Measurements from ENCODE around the gene AP1S3. TPM values are rescaled to one million over a fixed set of nuclear protein-coding genes. Genes with fewer than 3 reads are reported as not detected.
"Not testable (repeated sequence)": the region's sequence is repeated elsewhere in the genome, so short reads cannot be mapped to it uniquely, and the experiment has no call there.

Gene AP1S3
- total and polyA plus RNA-seq, 7 donors: 0.05 to 0.69 (median 0.10) TPM; not detected in 2

DNA sequence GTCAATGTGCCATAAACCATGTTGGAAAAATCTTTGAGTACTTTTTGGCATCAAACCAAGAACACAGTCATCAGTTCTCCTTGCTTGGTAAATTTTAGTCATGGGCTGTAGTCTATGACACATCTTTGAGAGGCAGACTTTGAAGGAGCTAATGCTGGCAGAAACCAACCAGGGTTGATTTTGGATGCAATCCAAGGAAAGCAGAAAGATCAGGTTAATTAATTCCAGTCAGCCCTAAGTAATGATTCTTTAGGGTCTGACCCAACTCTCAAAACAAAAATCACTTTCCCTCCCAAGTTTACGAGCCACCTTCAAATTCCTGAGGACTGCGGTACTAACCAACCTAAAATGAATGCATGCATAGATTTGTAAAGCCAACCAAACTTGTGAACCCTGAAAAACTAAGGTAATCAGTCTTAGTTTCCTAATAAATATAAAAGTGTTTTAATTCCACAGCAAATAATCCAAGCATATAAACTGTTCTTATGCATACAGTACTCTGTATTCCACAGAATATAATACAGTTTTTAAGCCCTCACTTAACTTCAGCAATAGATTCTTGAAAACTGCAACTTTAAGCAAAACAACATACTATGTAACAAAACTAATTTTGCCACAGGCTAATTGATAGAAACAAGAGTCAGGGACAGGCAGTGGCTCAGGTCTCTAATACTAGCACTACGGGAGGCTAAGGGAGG, 22.0 kb downstream of the AP1S3 start:
- Histone ChIP-seq H3K27ac (no peak overlapping the region), H3K36me3 (ENCODE audit: insufficient read depth in 1 of 2, low read depth in 1 of 2) (no peaks in the 10 kb centered on the region), H3K27me3 (ENCODE audit: insufficient read depth in 3 of 3, low read length in 2 of 3) (no peaks in the 10 kb centered on the region), H3K4me3 (no peak overlapping the region), H3K9me3 (no peaks in the 10 kb centered on the region), H3K4me1 (no peaks in the 10 kb centered on the region)
- intact Hi-C loops (cut with DNase I): no loop called here
- WGBS, 3 donors: 92 to 96% (median 95%) methylated on average over 3 of the region's 3 CpGs
- DNase-seq (no peak), ATAC-seq (no peak)
- no peak for TF ChIP-seq CTCF (IDR thresholded peaks at IDR 0.05)

DNA sequence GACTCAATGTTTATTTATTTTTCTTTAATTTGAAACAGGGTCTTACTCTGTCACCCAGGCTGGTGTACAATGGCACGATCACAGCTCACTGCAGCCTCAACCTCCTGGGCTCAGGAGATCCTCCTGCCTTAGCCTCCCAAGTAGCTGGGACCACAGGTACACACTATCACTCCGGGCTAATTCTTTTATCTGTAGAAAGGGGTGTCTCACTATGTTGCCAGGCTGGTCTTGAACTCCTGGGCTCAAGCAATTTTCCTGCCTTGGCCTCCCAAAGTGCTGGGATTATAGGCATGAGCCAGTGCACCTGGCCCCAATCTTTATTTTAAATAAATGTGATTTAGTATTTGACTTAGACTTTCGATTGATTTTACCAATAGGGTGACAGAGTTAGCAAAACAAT, 22.6 kb downstream of the AP1S3 start:
- H3K27me3 ChIP-seq (ENCODE audit: insufficient read depth in 3 of 3, low read length in 2 of 3); intact Hi-C loops (cut with DNase I); H3K27ac ChIP-seq; H3K36me3 ChIP-seq (ENCODE audit: insufficient read depth in 1 of 2, low read depth in 1 of 2); H3K9me3 ChIP-seq; ATAC-seq; H3K4me3 ChIP-seq; DNase-seq; H3K4me1 ChIP-seq: not testable (repeated sequence)
- WGBS, 3 donors: 87 to 93% (median 92%) methylated on average over 3 of the region's 3 CpGs

DNA sequence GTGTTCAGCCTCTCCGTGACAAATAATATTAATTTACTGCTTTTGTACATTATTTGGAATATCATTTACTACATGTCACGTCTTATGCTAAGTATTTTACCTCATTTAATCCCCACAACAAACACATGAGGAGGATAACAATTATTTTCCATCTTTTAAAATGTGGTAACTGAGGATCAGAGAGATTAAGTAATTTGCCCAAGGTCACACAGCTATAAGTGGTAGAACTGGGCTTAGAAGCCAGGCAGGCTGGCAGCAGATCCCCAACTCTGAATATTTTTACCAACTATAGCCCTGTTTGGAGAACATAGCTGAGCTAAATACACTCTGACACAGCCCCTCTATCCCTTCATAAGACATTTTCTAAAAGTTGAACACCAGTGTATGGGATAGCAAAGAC, 24.1 kb downstream of the AP1S3 start:
- Histone ChIP-seq H3K9me3 (no peaks in the 10 kb centered on the region), H3K36me3 (ENCODE audit: insufficient read depth in 1 of 2, low read depth in 1 of 2) (no peaks in the 10 kb centered on the region), H3K27ac (no peak overlapping the region), H3K4me1 (no peaks in the 10 kb centered on the region), H3K27me3 (ENCODE audit: insufficient read depth in 3 of 3, low read length in 2 of 3) (no peaks in the 10 kb centered on the region), H3K4me3 (no peak overlapping the region)
- 87 to 95% (median 93%) methylated on average over 2 of the region's 2 CpGs for WGBS, 3 donors
- DNase-seq: no peak
- intact Hi-C loops (cut with DNase I): no loop called here
- no peak for TF ChIP-seq CTCF (IDR thresholded peaks at IDR 0.05)
- ATAC-seq: no peak

DNA sequence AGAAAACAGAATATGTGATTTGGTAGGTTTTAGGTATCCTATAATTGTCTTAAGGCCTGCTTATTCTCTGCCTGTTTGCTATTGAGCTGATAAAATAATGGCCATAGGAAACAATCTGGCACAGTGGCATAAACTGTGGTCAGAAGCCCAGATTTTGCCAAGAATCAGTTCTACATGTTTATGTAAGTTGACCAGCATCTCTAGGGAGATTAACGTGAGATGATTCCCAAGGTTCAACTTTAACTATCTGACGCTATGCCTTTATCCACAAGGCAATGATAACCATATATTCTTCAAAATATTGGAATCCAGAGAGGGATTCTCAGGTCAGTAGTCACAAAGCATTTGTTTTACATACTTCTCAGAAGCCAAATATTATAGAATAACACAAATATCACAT, 25.6 kb downstream of the AP1S3 start:
- Histone ChIP-seq H3K4me3 (no peak overlapping the region), H3K4me1 (no peaks in the 10 kb centered on the region), H3K27ac (no peak overlapping the region), H3K9me3 (no peaks in the 10 kb centered on the region), H3K27me3 (ENCODE audit: insufficient read depth in 3 of 3, low read length in 2 of 3) (no peaks in the 10 kb centered on the region), H3K36me3 (ENCODE audit: insufficient read depth in 1 of 2, low read depth in 1 of 2) (no peaks in the 10 kb centered on the region)
- no peak for ATAC-seq
- 75 to 76% (median 75%) methylated on average over 2 of the region's 2 CpGs for WGBS, 3 donors
- intact Hi-C loops (cut with DNase I): no loop called here
- no peak for TF ChIP-seq CTCF (IDR thresholded peaks at IDR 0.05)
- no peak for DNase-seq

- 44 to 60% (median 55%) methylated on average over 8 of the region's 8 CpGs for WGBS, 3 donors
- no peak for ATAC-seq
- H3K4me3 ChIP-seq: no peak overlapping the region
Measured at GRCh38 chr2:223805008-223805407, 32.4 kb downstream of the AP1S3 start.

More at GRCh38 chr2:223805008-223805407, 32.4 kb downstream of the AP1S3 start:
- H3K9me3 ChIP-seq: no peaks in the 10 kb centered on the region
- H3K4me1 ChIP-seq: no peaks in the 10 kb centered on the region
- TF ChIP-seq CTCF (IDR thresholded peaks at IDR 0.05): no peak
- H3K27ac ChIP-seq: no peak overlapping the region
- intact Hi-C loops (cut with DNase I): no loop called here
- no peaks in the 10 kb centered on the region for H3K36me3 ChIP-seq (ENCODE audit: insufficient read depth in 1 of 2, low read depth in 1 of 2)
- DNase-seq: no peak
- H3K27me3 ChIP-seq (ENCODE audit: insufficient read depth in 3 of 3, low read length in 2 of 3): no peaks in the 10 kb centered on the region

Measured in psoas muscle (tissue), 8 donors.